ENCODE data around the gene EAPP.

DNA sequence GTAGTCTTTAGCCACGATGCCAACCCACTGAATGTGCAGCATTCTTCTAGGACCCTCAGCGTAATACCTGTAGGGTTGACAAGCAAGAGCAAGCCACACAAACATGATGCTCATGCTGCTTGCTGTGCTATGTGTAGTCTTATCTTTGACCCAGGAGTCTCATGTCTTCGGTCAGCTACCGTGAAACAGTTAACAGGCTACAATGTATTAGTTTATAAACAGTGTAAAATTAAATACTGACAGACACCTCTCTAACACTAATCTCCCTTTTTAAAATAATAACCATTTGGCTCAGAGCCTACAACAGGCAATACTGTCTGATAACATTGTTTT is 1.9 kb downstream of the EAPP start:
- TF ChIP-seq, protein P1, sequence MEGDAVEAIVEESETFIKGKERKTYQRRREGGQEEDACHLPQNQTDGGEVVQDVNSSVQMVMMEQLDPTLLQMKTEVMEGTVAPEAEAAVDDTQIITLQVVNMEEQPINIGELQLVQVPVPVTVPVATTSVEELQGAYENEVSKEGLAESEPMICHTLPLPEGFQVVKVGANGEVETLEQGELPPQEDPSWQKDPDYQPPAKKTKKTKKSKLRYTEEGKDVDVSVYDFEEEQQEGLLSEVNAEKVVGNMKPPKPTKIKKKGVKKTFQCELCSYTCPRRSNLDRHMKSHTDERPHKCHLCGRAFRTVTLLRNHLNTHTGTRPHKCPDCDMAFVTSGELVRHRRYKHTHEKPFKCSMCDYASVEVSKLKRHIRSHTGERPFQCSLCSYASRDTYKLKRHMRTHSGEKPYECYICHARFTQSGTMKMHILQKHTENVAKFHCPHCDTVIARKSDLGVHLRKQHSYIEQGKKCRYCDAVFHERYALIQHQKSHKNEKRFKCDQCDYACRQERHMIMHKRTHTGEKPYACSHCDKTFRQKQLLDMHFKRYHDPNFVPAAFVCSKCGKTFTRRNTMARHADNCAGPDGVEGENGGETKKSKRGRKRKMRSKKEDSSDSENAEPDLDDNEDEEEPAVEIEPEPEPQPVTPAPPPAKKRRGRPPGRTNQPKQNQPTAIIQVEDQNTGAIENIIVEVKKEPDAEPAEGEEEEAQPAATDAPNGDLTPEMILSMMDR (conservative IDR thresholded peaks at IDR 0.05) = no peak
- TF ChIP-seq ZFX (IDR thresholded peaks at IDR 0.05) = no peak
